GM21367 (cell line): ENCODE results near the gene HERC3.

Experiments
- ATAC-seq: cut with Tn5 transposase; IDR thresholded peaks from one replicate; pipeline ENCODE4 v1.9.1; 2021; ENCODE audit not compliant: unreplicated experiment

Gene HERC3

DNA sequence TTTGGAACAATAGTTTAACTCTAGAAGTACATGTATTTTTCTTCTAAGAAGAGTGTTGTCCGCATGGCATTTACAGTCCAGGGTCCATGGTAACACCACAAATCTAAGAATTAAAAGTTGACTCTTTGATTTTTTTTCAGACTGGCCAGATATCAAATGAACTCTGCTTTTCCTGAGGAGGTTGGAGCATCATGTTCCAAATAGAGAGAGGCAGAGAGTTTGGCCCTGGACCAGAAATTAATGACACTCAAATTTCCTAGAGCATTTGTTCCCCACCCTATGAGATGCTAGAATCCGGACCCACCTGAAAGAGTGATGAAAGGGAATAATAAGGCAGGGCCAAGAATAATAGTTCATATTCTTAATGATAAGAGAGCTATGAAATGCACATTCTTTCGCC lies 152.3 kb downstream of the HERC3 start:
- ATAC-seq: no peak

DNA sequence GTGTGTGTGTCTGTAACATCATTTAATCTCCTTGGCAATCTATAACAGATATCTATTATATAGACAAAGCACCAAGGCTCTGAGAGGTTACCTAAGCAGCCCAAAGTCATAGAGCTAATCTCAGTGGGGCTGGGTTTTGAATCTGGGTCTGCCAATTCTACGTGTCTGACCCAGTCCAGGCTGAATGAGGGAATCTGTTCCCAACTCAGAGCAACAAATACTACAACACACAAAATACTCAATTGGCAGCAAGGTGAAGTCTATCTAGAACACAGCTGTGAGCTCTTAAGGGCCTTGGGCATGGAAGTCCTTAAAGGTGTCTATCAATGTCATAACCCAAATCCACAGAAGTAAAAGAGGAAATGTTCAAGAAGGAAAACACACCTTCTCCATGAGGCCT lies 152.9 kb downstream of the HERC3 start:
- no peak for ATAC-seq

DNA sequence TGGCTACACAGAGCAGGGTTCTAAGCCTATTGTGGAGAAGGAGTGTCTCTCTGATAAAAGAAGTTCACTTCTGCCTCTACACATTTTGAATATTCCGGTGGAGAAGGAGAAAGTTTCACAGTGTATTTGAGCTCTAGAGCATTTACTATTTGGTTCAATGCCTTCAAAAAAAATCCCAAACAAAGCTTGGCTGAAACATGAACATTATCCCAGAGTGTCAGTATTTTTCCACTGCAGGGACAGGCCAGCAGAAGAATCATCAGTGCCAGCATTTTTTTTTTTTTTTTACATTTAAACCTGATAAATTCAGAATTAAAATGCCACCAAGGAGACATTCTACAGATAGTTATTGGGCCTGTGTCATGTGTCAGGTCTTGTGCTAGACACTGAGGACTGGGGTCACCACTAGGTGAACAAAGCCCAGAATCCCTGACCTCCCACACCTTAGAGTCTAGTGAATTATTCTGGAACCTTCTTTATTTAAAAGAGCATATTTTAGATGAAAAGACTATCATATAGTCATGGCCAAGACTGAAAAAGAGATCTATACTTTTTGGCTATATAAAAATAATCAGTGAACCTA lies 153.4 kb downstream of the HERC3 start:
- no peak for ATAC-seq

DNA sequence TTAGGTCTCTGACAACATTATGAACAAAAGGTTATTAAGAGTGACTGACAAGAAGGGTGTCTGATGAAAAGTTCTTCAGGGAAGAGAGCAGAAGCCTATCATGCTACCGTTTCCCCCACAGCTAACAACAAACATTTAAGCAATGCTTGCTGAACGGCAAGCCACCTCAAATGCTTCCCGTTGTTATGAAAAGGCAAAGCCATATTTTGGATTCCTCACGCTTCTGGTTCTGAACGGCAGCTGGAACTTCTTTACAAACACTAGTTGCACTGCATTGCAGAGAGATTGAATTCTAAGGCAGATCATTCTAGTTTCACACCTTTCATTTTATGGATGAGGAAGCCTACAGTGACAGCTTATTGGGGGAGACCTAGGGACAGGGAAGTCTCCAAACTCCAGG lies 153.9 kb downstream of the HERC3 start:
- no peak for ATAC-seq

DNA sequence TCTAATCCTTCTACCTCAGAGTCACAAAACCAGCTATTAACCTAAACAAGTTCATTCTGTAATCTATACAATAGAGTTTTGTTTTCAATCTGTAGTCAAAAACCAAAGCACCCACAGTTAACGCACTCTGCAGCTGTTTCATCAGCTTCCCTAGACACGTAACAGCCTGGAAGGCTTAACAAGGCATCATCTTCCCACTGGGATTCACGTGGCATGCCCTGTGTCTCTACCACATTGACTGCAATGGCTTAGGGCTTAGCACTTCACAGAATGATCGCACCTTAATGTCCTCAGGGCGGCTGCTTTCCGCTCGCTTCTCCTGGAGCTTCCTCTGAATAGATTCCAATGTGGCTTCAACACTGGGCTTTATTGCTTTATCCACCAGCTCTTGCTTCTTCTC lies 155.1 kb downstream of the HERC3 start:
- no peak for ATAC-seq

DNA sequence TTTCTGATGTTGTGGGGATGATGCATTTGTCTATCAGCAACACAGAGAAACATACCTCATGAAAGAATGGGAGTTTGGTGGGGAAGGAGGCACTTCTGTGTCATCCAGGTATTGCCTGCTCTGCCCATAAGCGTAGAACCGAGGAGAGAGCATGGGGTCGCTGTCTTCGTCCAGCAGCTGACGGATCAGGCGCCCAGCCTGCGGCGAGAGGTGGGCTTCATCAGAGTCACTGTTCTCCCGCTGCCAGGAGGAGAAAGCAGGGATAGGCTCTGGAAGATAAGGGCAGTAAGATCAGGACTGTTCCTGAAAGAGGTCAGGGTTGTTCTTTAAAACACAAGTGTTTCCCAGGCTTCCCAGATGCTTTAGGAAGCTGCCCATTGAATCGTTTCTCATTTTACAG lies 158.1 kb downstream of the HERC3 start:
- ATAC-seq: no peak

DNA sequence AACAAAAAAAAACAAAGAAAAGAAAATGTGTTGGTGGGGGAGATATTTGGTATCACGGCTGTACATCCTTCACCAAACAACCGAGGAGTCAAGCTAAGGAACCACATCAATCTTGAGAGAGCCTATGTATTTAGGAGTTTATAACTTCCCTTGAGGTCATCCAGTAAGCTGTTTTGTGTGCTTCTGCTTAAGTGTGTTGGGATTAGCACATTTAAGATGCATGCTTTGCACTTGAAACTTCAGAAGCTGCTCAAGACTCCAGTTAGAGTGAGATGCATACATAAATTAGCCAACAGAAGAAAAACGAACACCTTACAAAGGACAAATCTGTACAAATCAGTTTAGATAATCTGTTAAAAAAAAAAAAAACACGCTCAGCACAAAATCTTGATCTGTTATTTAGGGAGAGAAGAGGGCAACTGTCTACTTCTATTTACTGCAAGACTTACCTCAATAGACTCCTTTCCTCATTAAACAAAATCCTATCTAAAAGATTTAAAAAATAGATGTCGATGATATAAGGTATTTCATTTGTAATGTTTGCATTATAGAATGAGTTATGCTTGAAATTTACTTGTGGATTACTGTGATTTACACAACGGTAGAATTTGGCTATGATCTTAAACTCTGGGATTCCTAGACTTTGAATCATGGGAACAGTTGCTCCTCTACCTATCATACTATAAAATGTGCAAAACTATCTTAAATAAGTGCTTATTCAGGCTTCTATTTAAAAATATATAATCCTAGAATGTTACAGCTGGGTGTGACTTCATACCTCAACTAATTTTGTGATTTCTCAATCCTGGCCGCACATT lies 159.2 kb downstream of the HERC3 start:
- ATAC-seq: no peak

DNA sequence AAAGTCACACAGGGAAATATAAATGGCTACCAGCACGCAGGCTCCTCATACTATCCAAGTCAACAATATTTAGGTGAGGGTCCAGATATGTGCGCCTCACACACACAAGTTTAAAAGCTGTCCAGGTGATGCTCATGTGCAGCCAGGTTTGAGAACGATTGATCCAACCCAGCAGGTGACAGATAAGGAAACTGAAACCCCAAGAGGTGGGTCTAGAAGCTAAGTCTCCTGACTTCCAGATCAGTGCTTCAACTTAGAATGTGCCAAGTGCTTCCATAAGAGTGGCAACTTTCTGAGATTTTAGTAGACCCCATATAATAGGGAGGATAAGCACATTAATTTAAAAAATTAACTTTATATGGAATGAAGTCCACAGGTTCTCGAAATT lies 159.8 kb downstream of the HERC3 start:
- no peak for ATAC-seq

DNA sequence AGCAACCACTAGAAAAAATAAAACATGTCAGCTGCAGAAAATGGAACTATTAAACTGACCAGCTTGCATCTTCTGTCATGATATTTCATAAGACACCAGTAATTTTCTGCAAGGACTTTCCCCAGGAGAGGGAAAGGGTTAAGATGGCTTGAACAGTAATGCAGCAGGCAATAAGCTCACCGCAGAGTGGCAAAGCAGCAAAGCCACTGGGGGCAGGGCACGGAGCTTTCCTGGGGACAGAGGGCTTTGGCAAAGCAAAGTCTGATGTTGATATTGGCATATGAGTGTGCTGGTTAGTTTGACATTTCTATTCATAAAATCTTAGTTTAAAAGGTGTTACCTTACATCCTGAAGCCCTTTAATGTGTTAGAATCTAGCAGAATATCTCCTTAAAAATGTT lies 160.5 kb downstream of the HERC3 start:
- ATAC-seq: no peak

DNA sequence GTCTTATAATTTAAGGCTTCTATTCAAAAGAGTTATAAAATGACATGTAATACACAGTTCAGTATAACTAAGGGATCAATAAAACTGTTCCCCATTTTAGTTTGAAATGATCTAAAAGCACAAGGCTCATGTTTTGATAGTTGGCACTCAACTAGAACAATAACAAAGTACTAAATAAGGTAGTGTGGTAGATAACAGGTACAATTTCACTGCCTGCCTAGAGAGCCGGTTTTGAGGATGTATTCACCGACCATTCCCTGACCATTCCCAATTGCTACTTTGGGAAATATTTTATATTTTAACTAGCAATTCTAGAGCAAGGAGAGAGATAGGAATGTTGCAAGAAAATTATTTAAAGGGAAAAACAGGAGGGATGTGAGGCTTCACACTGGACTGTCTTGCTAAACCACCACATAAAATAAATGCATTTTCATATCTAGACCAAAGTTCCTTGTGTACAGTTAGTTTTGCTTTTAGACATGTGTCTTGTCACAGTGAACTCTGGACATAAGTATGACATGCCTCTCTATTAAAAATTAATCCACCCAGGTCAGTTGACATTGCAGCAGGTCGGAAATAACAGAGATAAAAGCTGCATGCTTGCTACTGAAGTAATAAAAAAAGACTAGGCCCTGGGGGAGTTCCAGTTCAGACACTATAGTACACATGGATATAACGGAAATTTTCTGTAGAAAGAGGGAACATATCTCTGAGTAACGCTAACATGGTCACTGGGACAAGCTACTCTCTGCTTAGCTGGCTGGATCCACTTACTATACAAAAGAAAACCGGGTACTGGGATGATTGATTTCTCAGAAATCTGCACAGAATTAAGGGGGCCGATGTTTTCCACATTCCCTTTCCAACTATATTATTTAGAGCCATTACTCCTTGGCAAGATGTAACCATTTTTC lies 161.6 kb downstream of the HERC3 start:
- ATAC-seq: no peak

DNA sequence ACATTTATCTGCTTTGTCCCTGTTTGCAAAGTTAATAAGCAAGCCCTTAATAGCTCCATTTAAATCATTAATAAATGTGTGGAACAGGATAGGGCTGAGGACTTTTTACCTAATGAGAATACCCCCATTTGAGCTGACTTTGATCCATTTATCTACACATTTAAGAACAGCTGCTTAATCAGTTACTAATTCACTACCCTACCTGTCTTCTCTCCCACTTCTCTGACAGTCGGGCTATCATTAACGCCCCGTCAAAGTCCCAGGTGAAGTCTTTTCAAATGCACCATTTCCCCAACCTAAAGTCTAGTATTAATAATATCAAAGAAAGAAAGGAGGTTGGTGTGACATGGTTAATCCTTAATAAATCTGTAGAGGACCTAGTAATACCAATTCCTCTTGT lies 162.5 kb downstream of the HERC3 start:
- ATAC-seq: no peak

DNA sequence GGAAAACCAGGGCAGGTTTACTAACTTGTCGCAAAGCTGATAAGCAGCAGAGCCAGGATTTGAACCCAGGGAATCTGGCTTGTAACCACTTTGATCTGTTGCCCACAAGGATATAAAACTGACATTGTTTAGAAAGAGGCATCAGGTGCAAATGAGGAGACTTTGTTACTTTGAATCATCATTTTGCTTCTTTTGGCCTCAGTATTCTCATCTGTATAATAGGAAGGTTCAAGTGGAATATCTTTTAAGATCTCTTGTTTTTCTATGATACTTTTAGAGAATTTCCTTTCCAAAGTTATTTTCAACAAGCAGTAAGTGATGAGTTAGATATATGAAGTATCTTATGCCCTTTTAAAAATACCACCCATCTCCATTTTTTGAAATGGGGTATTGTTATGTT lies 163.2 kb downstream of the HERC3 start:
- ATAC-seq: no peak

DNA sequence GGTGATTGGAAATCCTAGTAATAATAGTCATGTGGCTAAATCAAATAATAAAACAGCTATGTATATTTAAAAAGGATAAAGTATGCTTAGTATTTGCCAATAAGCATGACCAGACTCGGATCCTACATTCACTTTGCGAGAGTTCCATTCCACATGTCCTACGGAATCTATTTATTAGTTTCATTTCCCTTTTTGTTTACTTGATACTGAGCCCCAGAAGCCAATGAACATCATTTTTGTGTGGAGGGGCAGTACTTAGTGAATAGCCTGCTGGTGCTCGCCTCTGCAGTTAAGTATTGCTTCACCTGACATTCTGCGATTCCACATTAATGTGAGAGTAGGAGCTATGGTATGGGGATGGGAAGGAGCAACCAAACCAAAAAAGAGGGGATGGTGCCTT lies 163.9 kb downstream of the HERC3 start:
- no peak for ATAC-seq

DNA sequence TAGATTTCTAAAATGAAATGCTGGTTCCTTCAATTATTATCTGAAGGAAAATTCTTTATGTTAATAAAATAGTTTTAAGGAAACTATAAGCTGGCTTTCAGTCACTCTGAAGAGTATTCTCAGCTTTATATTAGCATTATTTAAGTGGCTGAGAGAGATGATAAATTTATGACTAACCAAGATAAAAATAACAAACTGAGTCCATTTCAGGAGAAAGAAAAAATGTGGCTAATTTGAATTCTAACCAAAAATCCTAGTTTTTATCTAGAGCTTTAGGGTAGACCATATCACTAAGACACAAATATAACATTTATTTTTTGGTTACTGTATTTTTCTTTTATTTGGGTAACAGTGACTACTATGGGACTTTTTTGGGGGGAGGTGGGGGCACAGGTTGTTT lies 164.8 kb downstream of the HERC3 start:
- no peak for ATAC-seq

DNA sequence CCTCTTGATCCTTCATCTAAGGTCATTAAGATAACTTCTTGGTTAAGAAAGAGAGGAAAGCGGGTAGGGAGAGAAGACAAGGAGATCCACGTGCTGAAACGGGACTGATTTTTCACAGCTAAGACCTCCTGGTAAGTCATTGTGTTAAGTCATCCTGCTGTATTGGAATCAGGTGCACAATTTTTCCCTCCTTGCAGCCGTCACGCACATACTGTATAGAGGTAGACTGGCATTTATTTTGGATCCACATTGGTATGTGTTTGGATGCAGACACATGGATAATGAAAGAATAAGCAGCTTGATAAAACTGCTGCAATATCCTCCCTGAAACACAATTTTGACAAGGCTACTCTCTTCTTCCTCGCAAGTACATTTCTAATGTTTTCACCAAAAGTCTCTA lies 165.5 kb downstream of the HERC3 start:
- no peak for ATAC-seq
